Measurements from ENCODE around the gene MYBPHL.

Gene MYBPHL

GRCh38 chr1:109251277-109252166 is 55.3 kb downstream of the MYBPHL start:
- no peak for ATAC-seq
- no peak for TF ChIP-seq CSDC2 (CRISPR knock-in tag; IDR thresholded peaks at IDR 0.05)
- TF ChIP-seq TCF4 (CRISPR knock-in tag; IDR thresholded peaks at IDR 0.05; ENCODE audit: borderline replicate concordance): no peak
- TF ChIP-seq ESRRG (CRISPR knock-in tag; IDR thresholded peaks at IDR 0.05): no peak

- no peak for ATAC-seq
- no peak for TF ChIP-seq PATZ1 (CRISPR knock-in tag; IDR thresholded peaks at IDR 0.05; ENCODE audit: borderline replicate concordance)
- no peak for TF ChIP-seq ESRRG (CRISPR knock-in tag; IDR thresholded peaks at IDR 0.05)
- TF ChIP-seq ZC3H10 (CRISPR knock-in tag; IDR thresholded peaks at IDR 0.05): no peak
- no peak for TF ChIP-seq RARB (CRISPR knock-in tag; IDR thresholded peaks at IDR 0.05)
- TF ChIP-seq ZNF565 (CRISPR knock-in tag; conservative IDR thresholded peaks at IDR 0.05; ENCODE audit: low read depth): no peak
- TF ChIP-seq ARNTL (CRISPR knock-in tag; IDR thresholded peaks at IDR 0.05; ENCODE audit: borderline replicate concordance, low read depth): no peak
- no peak for TF ChIP-seq GLIS3 (CRISPR knock-in tag; IDR thresholded peaks at IDR 0.05)
- no peak for TF ChIP-seq ISL1 (CRISPR knock-in tag; IDR thresholded peaks at IDR 0.05)
- TF ChIP-seq ZNF8 (CRISPR knock-in tag; IDR thresholded peaks at IDR 0.05): no peak
- TF ChIP-seq ZFP3 (CRISPR knock-in tag; IDR thresholded peaks at IDR 0.05): no peak
- no peak for TF ChIP-seq ZFP30 (CRISPR knock-in tag; IDR thresholded peaks at IDR 0.05)
- TF ChIP-seq OSR1 (CRISPR knock-in tag; IDR thresholded peaks at IDR 0.05): no peak
- no peak for TF ChIP-seq PPARA (CRISPR knock-in tag; IDR thresholded peaks at IDR 0.05; ENCODE audit: borderline replicate concordance)
Measured at GRCh38 chr1:109250454-109251276, 56.1 kb downstream of the MYBPHL start.

- TF ChIP-seq TSHZ2 (CRISPR knock-in tag; IDR thresholded peaks at IDR 0.05): no peak
- TF ChIP-seq SNAI2 (CRISPR knock-in tag; IDR thresholded peaks at IDR 0.05): no peak
- no peak for TF ChIP-seq ARNTL (CRISPR knock-in tag; IDR thresholded peaks at IDR 0.05; ENCODE audit: borderline replicate concordance, low read depth)
- TF ChIP-seq TOX (CRISPR knock-in tag; IDR thresholded peaks at IDR 0.05; ENCODE audit: borderline replicate concordance): no peak
- TF ChIP-seq ZFP3 (CRISPR knock-in tag; IDR thresholded peaks at IDR 0.05): no peak
- no peak for TF ChIP-seq ZNF70 (CRISPR knock-in tag; IDR thresholded peaks at IDR 0.05)
- TF ChIP-seq OSR1 (CRISPR knock-in tag; IDR thresholded peaks at IDR 0.05): no peak
- no peak for TF ChIP-seq ESRRG (CRISPR knock-in tag; IDR thresholded peaks at IDR 0.05)
- no peak for TF ChIP-seq GLIS3 (CRISPR knock-in tag; IDR thresholded peaks at IDR 0.05)
- TF ChIP-seq ZNF8 (CRISPR knock-in tag; IDR thresholded peaks at IDR 0.05): no peak
- no peak for TF ChIP-seq ZFP30 (CRISPR knock-in tag; IDR thresholded peaks at IDR 0.05)
- TF ChIP-seq BACH2 (CRISPR knock-in tag; IDR thresholded peaks at IDR 0.05; ENCODE audit: borderline replicate concordance): no peak
- no peak for TF ChIP-seq TCF4 (CRISPR knock-in tag; IDR thresholded peaks at IDR 0.05; ENCODE audit: borderline replicate concordance)
- peak; percentile 41 for ATAC-seq
Measured at GRCh38 chr1:109249654-109250401, 57.0 kb downstream of the MYBPHL start.
